Uterus (tissue), 4 donors: Measurements from ENCODE around the gene RBM38. TPM values are rescaled to one million over a fixed set of nuclear protein-coding genes. Genes with fewer than 3 reads are reported as not detected.
A peak's percentile ranks its signal among the peaks of the same experiment; 100 is the strongest.

Experiments
- DNase-seq, 2 donors: peaks; one replicate each; pipeline ENCODE4 v3.0.0-alpha.2; 2019 to 2020
- H3K27ac ChIP-seq, 2 donors: fragments of 200-600 bp; sonication (generic); 1 replicate in 1 of 2; 2 replicates in 1 of 2; pipeline ENCODE4 v1.5.1; 2016 to 2018
- H3K27me3 ChIP-seq, 2 donors: fragments of 200-600 bp; sonication (generic); one replicate each; pipeline ENCODE4 v1.5.1; 2018 to 2019; ENCODE audit warnings: control low read depth in 1 of 2
- H3K36me3 ChIP-seq, 2 donors: fragments of 200-600 bp; sonication (generic); one replicate each; pipeline ENCODE4 v1.5.1; 2019; ENCODE audit warnings: control low read depth in 1 of 2
- H3K4me1 ChIP-seq, 2 donors: fragments of 200-600 bp; sonication (generic); one replicate each; pipeline ENCODE4 v1.5.1; 2018 to 2019; ENCODE audit warnings: control low read depth in 1 of 2
- H3K4me3 ChIP-seq, 2 donors: fragments of 200-600 bp; sonication (generic); 1 replicate in 1 of 2; 2 replicates in 1 of 2; pipeline ENCODE4 v1.5.1; 2018 to 2019; ENCODE audit warnings: mild to moderate bottlenecking in 1 of 2
- H3K9me3 ChIP-seq, 2 donors: fragments of 200-600 bp; sonication (generic); one replicate each; pipeline ENCODE4 v1.5.1; 2019; ENCODE audit warnings: control low read depth in 1 of 2
- POLR2A ChIP-seq, 2 donors: fragments of 450-650 bp; IDR thresholded peaks; one replicate each; pipeline ENCODE4 v1.6.1; 2016; ENCODE audit warnings: antibody characterized with exemption in 2 of 2, mild to moderate bottlenecking in 1 of 2, moderate library complexity in 1 of 2
- intact Hi-C: fragments of 100-400 bp; cut with DNase I; formaldehyde crosslinking; loops from one replicate; pipeline ENCODE4 v1.15.1; 2023; ENCODE audit warnings: low total_unique reads
- total RNA-seq, 4 donors: library from RNA; depleted of rRNA in 3 of 4; stranded (reverse); fragments of >200 nt in 3 of 4; gene quantifications; one replicate each; pipeline versions ENCODE4 v1.1.0 to v1.2.4, GENCODE V29; 2014 to 2023
- TF ChIP-seq, protein P1 (sequence below), 4 experiments: fragments of 200-600 bp in 2 of 4; fragments of 450-650 bp in 2 of 4; sonication (generic) in 2 of 4; IDR thresholded peaks; one replicate each; pipeline ENCODE4 v1.5.1; 2016 to 2019; ENCODE audit warnings: antibody characterized with exemption in 4 of 4, mild to moderate bottlenecking in 2 of 4, moderate library complexity in 1 of 4
- donor health status: DM: yes; HTN: yes; CAD: no.

RBM38 gene
- total RNA-seq, 4 donors from 2014 or later: 1.2 to 48.6 (median 8.8) TPM

DNA sequence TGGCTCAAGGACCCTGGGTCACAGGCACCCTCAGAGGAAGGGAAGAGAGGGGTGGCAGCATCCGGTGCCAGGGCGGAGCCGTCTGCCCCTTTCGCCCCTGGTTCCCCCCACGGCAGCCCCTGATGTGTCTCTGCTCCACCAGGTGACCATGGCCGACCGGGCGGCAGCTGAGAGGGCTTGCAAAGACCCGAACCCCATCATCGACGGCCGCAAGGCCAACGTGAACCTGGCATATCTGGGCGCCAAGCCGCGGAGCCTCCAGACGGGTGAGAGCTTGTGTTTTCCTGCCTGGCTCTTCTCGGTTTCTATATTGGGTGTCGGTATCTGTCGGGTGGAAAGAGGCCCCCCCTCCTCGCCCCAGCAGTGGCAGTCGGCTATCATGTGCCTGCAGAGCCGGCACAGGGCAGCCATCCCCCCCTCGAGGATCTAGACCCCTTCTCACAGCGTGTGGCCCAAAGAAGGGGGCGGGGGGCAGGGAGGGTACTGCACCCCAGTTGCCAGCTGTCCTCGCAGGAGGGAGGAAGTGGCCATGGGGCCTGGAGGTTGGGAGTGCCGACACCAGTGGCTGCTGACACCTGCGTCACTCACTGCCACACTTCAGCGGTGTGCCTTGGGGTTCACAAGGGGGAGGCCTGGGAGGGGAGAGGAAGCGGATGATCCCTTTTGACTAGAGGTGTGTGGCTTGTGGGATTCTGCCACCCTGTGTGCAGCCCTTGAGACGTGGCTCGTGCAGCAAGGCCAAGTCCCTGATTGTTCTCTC, 1.5 kb downstream of the RBM38 start:
- Histone ChIP-seq H3K9me3 (no peaks in the 10 kb centered on the region), H3K36me3 (no peaks in the 10 kb centered on the region), H3K4me1 (peaks cover 0 to 11% of the 10 kb centered on the region in 2 donors), H3K4me3 (peak overlapping the region; percentile 56 to 70), H3K27me3 (no peaks in the 10 kb centered on the region), H3K27ac (peak overlapping the region; percentile 78 to 83)
- no peak for TF ChIP-seq POLR2A (IDR thresholded peaks at IDR 0.05)
- TF ChIP-seq, protein P1, sequence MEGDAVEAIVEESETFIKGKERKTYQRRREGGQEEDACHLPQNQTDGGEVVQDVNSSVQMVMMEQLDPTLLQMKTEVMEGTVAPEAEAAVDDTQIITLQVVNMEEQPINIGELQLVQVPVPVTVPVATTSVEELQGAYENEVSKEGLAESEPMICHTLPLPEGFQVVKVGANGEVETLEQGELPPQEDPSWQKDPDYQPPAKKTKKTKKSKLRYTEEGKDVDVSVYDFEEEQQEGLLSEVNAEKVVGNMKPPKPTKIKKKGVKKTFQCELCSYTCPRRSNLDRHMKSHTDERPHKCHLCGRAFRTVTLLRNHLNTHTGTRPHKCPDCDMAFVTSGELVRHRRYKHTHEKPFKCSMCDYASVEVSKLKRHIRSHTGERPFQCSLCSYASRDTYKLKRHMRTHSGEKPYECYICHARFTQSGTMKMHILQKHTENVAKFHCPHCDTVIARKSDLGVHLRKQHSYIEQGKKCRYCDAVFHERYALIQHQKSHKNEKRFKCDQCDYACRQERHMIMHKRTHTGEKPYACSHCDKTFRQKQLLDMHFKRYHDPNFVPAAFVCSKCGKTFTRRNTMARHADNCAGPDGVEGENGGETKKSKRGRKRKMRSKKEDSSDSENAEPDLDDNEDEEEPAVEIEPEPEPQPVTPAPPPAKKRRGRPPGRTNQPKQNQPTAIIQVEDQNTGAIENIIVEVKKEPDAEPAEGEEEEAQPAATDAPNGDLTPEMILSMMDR (IDR thresholded peaks at IDR 0.05): no peak
- DNase-seq: no peak
- intact Hi-C loops: no loop called here

DNA sequence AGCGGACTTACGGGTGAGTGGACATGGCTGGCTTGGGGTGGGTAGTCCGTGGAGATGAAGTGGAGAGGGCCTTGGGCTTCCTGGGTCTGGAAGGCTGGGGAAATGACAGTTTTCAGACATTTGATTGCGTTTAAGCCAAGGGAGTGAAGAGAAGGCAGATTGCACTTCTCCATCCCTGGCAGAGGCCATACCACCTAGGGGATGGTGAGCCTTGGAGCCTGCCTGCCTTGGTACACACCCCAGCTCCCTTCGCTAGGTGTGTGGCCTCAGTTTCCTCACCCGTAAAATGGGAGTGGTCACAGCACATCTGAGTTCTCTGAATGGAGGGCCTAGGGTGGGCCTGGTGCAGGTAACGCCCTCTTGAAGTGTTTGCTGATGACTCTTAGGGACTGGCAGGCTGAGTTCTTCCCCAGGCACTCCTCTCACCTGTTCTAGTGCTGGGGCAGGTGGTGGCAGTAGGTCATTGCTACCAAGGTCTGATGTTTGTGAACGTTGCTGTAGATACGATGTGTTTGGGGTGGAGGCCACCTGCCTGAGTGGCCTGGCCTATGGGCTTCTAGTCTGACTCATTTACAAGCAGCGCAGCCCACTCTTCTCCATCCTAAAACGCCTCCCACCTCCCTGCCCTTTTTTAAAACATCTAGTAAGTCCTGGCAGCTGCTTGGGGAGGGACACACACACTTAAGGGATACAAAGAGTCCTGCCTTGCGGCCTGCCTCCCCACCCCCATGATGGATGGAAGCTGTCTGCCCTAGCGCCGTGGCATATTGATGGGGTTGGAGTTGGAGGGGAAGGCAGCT, 2.3 kb downstream of the RBM38 start:
- peak; percentile 43 to 79 for DNase-seq
- Histone ChIP-seq H3K4me1 (peaks cover 0 to 18% of the 10 kb centered on the region in 2 donors), H3K27me3 (no peaks in the 10 kb centered on the region), H3K9me3 (no peaks in the 10 kb centered on the region), H3K27ac (peak overlapping the region; percentile 78 to 83), H3K4me3 (peak overlapping the region in 1 of 2 donors; percentile 70), H3K36me3 (no peaks in the 10 kb centered on the region)
- TF ChIP-seq, protein P1 (IDR thresholded peaks at IDR 0.05): no peak
- TF ChIP-seq POLR2A (IDR thresholded peaks at IDR 0.05): no peak
- intact Hi-C loops: no loop called here

GRCh38 chr20:57394121-57395082, 3.2 kb downstream of the RBM38 start:
- H3K4me1 ChIP-seq: peaks cover 0 to 27% of the 10 kb centered on the region in 2 donors
- H3K27ac ChIP-seq: peak overlapping the region; percentile 78 to 83
- H3K27me3 ChIP-seq: no peaks in the 10 kb centered on the region
- DNase-seq: no peak
- no peaks in the 10 kb centered on the region for H3K9me3 ChIP-seq
- no peaks in the 10 kb centered on the region for H3K36me3 ChIP-seq
- TF ChIP-seq POLR2A (IDR thresholded peaks at IDR 0.05): no peak
- TF ChIP-seq, protein P1 (IDR thresholded peaks at IDR 0.05): no peak
- H3K4me3 ChIP-seq: peak overlapping the region in 1 of 2 donors; percentile 3
- intact Hi-C loops: loop anchor here (5.0 kb wide), 1 partner anchor 98 kb away; no protein-coding TSS in a partner anchor

DNA sequence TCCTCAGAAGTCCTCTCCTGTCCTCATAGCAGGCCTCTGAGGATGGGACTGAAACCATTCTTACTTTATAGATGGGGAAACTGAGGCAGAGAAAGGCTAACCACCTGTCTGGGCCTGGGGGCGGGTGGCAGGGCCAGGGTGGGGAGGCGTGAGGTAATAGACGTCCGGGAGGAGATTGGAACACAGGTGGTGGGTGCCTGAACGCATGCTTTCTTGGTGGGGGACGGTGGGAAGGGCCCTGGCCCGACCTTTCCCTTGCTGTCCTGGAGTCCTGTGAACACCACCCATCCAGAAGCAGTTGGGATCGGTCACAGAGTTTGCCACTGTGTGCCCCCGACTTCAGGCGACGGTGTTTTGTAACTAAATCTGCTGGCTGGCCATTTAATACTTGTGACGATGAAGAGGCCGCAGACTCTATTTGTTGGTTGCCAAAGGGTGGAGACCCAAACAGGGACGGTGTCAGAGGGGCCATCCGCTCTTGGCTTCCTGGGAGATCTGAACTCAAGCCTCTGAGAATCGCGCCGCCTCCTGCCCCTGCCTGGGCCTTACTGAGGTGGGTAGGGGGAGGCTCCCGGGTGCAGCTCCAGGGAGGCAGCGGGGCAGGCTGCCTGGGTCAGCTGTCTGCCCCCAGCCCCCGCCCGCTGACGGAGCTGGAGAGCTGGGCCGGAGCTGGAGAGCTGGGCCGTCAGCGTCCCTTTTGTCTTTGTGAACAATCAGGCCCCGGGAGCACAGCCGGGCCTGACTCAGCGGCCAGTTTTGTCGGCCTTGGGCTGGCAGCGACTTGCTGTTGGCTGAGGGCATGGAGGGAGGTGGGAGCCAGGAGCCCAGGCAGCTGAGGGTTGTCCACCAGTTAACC, 4.1 kb downstream of the RBM38 start:
- intact Hi-C loops: loop anchor here (5.0 kb wide), 1 partner anchor 97 kb away; no protein-coding TSS in a partner anchor
- TF ChIP-seq POLR2A (IDR thresholded peaks at IDR 0.05): peak in 1 of 2 donors; percentile 23
- TF ChIP-seq, protein P1 (IDR thresholded peaks at IDR 0.05): no peak
- H3K27ac ChIP-seq: peak overlapping the region; percentile 78 to 83
- peaks cover 0 to 32% of the 10 kb centered on the region in 2 donors for H3K4me1 ChIP-seq
- peak; percentile 51 to 68 for DNase-seq
- no peak overlapping the region for H3K4me3 ChIP-seq
- no peaks in the 10 kb centered on the region for H3K9me3 ChIP-seq
- H3K27me3 ChIP-seq: no peaks in the 10 kb centered on the region
- H3K36me3 ChIP-seq: no peaks in the 10 kb centered on the region
